Measurements from ENCODE around the gene PAGR1. TPM values are rescaled to one million over a fixed set of nuclear protein-coding genes. Genes with fewer than 3 reads are reported as not detected.
A peak's percentile ranks its signal among the peaks of the same experiment; 100 is the strongest.

Gene PAGR1
- total RNA-seq, 1 experiment from 2014 or later, result 60.1 TPM

GRCh38 chr16:29811896-29812665 is 3.9 kb upstream of the PAGR1 start, which contains the start of gene PRRT2:
PRRT2 (plus strand) TSS chr16:29812193; CDS start chr16:29813055, 862 bp downstream.
- no peaks in the 10 kb centered on the region; the same call in 1 of the 2 replicates for H3K27me3 Mint-ChIP-seq (ENCODE audit: low read depth)
- ATAC-seq, result peak; percentile 0

More at GRCh38 chr16:29811896-29812665, 3.9 kb upstream of the PAGR1 start, which contains the start of gene PRRT2:
- CTCF ChIA-PET, result interaction anchor here (0.6 to 5.7 kb wide), 12 partner anchors 22 to 243 kb away, joined by 3 to 81 read pairs (median 8); partner anchors contain the start of genes ASPHD1, KIF22 and SEZ6L2
- POLR2A ChIA-PET, result interaction anchor here (1.6 kb wide), 1 partner anchor 37 kb away, joined by 5 read pairs; no protein-coding TSS in a partner anchor
- peak within 1 kb of the TSS; percentile 95 for H3K27ac Mint-ChIP-seq
- peaks cover 53% of the 10 kb centered on the region for H3K4me1 Mint-ChIP-seq
- TF ChIP-seq RELA (CRISPR knock-in tag; IDR thresholded peaks at IDR 0.05; ENCODE audit: borderline replicate concordance) (no peak), ZBTB43 (CRISPR knock-in tag; IDR thresholded peaks at IDR 0.05) (0 out of 2 replicates have a peak, but pooled peaks have one; percentile 3), TEAD1 (CRISPR knock-in tag; IDR thresholded peaks at IDR 0.05) (0 out of 2 replicates have a peak, but pooled peaks have one; percentile 43), CDX4 (CRISPR knock-in tag; IDR thresholded peaks at IDR 0.05; ENCODE audit: borderline replicate concordance) (no peak), ZNF416 (CRISPR knock-in tag; IDR thresholded peaks at IDR 0.05) (no peak), FOXP1 (CRISPR knock-in tag; IDR thresholded peaks at IDR 0.05; ENCODE audit: borderline replicate concordance) (no peak), ZNF219 (CRISPR knock-in tag; IDR thresholded peaks at IDR 0.05; ENCODE audit: borderline replicate concordance) (peak; percentile 44; the same call in 1 of the 2 replicates), ESRRA (CRISPR knock-in tag; IDR thresholded peaks at IDR 0.05; ENCODE audit: borderline replicate concordance) (no peak), ZNF232 (CRISPR knock-in tag; IDR thresholded peaks at IDR 0.05) (no peak), TP53 (CRISPR knock-in tag; IDR thresholded peaks at IDR 0.05) (no peak), ELF4 (CRISPR knock-in tag; IDR thresholded peaks at IDR 0.05; ENCODE audit: low read depth) (no peak), ETV6 (CRISPR knock-in tag; IDR thresholded peaks at IDR 0.05) (no peak), ZNF317 (CRISPR knock-in tag; IDR thresholded peaks at IDR 0.05; ENCODE audit: borderline replicate concordance, low read depth) (no peak), PRDM15 (CRISPR knock-in tag; IDR thresholded peaks at IDR 0.05) (peak; percentile 64), NFATC4 (CRISPR knock-in tag; IDR thresholded peaks at IDR 0.05) (no peak), CTCF (IDR thresholded peaks at IDR 0.05) (no peak)
- H3K9me3 Mint-ChIP-seq, result no peaks in the 10 kb centered on the region
- H3K4me3 Mint-ChIP-seq, result peak within 1 kb of the TSS; percentile 94
- peak; percentile 77 for DNase-seq (ENCODE audit: low spot score)
- H3K36me3 Mint-ChIP-seq, result peaks cover 12% of the 10 kb centered on the region
